Measurements from ENCODE around the gene SCNN1G.
"Not testable (repeated sequence)": the region's sequence is repeated elsewhere in the genome, so short reads cannot be mapped to it uniquely, and the experiment has no call there.

The SCNN1G gene

GRCh38 chr16:23207485-23207884 lies 24.9 kb downstream of the SCNN1G start:
- no peak for DNase-seq

DNA sequence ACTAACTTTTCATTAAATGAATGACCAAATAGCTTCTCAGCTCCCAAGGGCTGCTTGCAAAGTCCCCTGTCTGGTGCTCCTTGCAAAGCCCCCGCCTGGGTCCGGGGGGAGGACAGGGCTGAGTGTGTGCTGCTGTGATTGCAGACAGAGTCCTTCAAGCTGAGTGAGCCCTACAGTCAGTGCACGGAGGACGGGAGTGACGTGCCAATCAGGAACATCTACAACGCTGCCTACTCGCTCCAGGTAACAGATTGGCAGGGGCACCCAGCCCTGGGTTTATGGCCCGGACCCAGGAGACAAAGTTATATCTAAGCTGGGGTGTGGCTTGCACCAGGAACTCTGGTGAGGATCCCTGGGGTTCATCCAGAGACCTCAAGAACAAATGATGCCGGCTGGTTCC lies 27.1 kb downstream of the SCNN1G start:
- no peak for DNase-seq

- DNase-seq = no peak
These were observed 31.3 kb downstream of the SCNN1G start for GRCh38 chr16:23213831-23214230.

GRCh38 chr16:23214796-23215195 lies 32.3 kb downstream of the SCNN1G start:
- no peak for DNase-seq

- DNase-seq = no peak
These were observed 32.9 kb downstream of the SCNN1G start for GRCh38 chr16:23215435-23215834.

- DNase-seq = no peak
These were observed 34.2 kb downstream of the SCNN1G start for GRCh38 chr16:23216658-23217246.

- DNase-seq = no peak
These were observed 35.1 kb downstream of the SCNN1G start for GRCh38 chr16:23217646-23218045.

- DNase-seq = no peak
These were observed 40.4 kb downstream of the SCNN1G start for GRCh38 chr16:23222929-23223328.

GRCh38 chr16:23223368-23223767 lies 40.8 kb downstream of the SCNN1G start:
- no peak for DNase-seq

DNA sequence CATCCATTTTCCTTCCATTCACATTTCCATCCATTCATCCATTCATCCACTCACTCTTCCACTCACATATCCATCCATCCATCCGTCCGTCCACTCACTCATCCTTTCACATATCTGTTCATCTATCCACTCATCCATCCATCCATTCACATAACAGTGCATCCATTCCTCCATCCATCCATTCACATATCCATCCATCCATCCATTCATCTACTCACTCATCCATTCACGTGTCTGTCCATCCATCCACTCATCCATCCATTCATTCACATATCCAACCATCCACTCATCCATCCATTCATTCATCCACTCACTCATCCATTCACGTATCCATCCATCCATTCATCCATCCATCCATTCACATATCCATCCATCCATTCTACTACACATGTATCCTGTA lies 42.6 kb downstream of the SCNN1G start:
- DNase-seq = no peak

DNA sequence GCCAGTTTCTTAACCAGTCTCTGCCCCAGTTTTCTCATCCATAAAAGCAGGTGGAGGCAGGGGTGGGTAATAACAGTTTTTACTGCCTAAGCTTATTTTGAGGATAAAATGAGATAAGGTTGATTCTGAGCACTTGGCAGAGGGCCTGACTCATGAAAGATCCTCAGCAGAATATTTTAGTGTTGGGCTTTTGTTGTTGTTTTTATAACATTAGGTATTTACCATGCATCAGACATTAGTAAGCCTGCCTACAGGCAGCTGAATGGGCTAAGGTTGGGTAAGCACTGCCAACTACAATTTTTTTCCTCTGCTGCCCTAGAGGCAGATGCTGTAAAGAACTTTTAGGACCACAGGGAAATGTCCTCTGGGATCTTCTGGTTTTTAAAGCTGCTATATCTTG lies 43.1 kb downstream of the SCNN1G start:
- no peak for DNase-seq

DNA sequence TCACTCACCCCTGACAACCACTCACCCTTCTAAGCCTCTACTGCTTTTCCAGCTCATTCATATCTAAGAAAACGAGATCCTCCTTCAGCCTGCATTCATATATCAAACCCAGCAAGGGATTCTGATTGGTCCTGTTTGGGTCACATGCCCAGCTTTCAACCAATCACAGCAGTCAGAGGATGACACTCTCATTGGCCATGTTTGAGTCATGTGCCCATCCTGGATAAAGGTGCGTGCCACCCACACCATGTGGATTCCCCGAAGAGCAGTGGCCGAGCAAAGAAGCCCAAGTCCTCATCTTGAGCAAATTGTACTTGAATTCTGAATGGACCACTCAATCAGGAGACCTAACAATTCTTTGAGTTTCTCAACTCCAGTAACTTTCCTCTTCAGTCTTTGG lies 45.0 kb downstream of the SCNN1G start:
- DNase-seq = no peak

- no peak for DNase-seq
These were observed 47.2 kb downstream of the SCNN1G start for GRCh38 chr16:23229714-23230113.

DNA sequence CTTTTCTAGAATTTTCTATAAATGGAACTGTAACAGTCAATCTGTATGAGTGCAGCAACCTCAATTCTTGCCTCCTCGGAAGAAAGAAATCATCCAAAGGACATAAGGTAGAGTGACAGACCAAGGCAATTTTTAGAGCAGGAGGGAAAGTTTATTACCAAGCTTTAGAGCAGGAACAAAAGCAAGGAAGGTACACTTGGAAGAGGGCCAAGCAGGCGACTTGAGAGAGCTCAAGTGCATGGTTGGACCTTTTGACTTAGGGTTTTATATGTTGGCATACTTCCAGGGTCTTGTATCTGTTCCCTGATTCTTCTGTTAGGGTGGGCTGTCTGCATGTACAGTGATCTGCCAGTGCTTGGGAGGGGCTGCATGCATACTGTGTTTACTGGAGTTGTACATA lies 50.3 kb downstream of the SCNN1G start:
- DNase-seq = no peak

DNA sequence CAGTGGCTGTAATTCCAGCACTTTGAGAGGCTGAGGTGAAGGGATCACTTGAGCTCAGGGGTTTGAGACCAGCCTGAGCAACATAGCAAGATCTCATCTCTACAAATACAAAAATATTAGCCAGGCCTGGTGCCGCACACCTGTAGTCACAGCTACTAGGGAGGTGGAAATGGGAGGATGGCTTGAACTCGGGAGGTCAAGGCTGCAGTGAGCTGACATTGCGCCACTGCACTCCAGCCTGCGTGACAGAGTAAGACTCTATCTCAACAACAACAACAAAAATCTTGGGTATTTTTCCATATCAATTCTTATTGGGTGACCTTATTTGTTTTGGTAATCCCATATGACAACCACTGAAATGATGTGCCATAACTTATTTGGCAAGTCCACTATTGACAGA lies 52.6 kb downstream of the SCNN1G start:
- no peak for DNase-seq

DNA sequence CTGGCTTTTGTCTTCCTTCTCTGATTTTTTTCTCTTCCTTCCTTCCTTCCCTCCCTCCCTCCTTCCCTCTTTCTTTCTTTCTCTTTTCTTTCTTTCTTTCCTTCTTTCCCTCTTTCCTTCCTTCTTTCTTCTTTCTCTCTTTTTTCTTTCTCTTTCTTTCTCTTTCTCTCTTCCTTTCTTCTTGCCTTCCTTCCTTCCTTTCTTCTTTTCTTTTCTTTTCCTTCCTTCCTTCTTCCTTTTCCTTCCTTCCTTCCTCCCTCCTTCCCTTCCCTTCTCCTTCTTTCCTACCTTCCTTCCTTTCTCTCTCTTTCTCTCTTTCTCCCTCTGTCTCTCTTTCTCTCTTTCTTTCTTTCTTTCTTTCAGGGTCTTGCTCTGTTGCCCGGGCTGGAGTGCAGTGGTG lies 54.4 kb downstream of the SCNN1G start:
- no peak for DNase-seq

- DNase-seq = no peak
These were observed 58.4 kb downstream of the SCNN1G start for GRCh38 chr16:23240994-23241393.

GRCh38 chr16:23244122-23244521 lies 61.6 kb downstream of the SCNN1G start:
- DNase-seq = no peak

DNA sequence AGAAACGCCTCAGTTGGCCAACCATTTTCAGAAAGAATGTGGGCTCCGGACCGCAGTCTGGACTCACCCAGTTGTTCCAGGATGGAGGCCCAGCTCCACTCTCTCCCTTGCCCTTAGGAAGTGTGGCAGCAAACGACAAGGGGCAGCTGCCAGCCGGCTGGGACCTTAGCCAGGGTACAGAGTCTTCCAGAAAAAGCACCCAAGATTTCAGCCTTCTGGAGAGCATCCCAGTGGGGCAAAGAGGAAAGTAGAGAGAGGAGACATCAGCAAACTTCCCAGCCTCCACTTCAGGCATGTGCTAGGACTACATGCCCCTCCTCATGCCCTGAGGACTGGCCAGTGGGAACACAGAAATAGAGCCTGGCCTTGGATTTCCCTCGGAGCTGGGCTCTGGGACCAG lies 62.7 kb downstream of the SCNN1G start:
- no peak for DNase-seq

GRCh38 chr16:23248261-23249194 lies 66.0 kb downstream of the SCNN1G start:
- no peak for DNase-seq

DNA sequence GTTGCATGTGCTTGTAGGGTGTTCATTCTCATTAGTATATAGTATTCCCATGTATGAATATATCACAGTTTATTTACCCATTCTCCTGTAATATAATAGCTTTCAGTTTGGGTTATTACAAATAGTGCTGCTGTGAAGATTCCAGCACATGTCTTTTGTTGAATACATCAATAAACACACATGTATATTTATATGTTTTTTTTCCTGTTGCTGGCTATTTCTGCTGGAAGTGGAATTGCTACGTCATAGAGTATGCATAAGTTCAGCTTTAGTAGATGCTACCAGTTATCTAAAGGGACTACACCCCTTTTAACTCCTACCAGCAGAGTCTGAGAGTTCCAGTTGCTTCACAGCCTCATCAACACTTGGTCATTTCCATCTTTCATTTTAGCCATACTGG lies 67.3 kb downstream of the SCNN1G start:
- no peak for DNase-seq

DNA sequence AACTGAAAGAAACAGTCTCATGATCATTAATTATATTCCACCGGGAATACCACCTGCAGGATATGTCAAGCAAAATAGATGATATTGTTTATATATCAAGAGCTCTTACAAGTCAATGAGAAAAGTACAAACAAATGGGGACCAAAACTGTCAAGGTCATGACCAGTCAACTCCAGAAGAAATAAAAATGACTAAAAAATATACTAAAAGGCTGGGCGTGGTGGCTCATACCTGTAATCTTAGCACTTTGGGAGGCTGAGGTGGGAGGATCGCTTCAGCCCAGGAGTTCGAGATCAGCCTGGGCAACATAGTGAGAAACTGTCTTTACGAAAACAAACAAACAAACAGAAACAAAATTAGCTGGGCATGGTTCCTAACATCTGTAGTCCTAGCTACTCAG lies 69.8 kb downstream of the SCNN1G start:
- peak in 1 of 2 donors; percentile 1 for DNase-seq

- DNase-seq = not testable (repeated sequence)
These were observed 71.1 kb downstream of the SCNN1G start for GRCh38 chr16:23253650-23254049.

GRCh38 chr16:23254338-23254737 lies 71.8 kb downstream of the SCNN1G start:
- peak in 1 of 2 donors; percentile 17 for DNase-seq

- DNase-seq = no peak
These were observed 72.5 kb downstream of the SCNN1G start for GRCh38 chr16:23255000-23255399.
